Testis (tissue), 2 donors: ENCODE measurements around the gene LYL1.

ENCODE experiments used
- POLR2A ChIP-seq: fragments of 450-650 bp; IDR thresholded peaks from one replicate; pipeline ENCODE4 v1.6.1; 2017; ENCODE audit warnings: antibody characterized with exemption, mild to moderate bottlenecking, moderate library complexity
- TF ChIP-seq, protein P1 (sequence below), 3 experiments: fragments of 450-650 bp in 2 of 3; fragments of 200-600 bp in 1 of 3; sonication (generic) in 1 of 3; IDR thresholded peaks; one replicate each; pipeline ENCODE4 v1.5.1; 2016 to 2019; ENCODE audit warnings: antibody characterized with exemption in 3 of 3, mild to moderate bottlenecking in 2 of 3, moderate library complexity in 1 of 3

DNA sequence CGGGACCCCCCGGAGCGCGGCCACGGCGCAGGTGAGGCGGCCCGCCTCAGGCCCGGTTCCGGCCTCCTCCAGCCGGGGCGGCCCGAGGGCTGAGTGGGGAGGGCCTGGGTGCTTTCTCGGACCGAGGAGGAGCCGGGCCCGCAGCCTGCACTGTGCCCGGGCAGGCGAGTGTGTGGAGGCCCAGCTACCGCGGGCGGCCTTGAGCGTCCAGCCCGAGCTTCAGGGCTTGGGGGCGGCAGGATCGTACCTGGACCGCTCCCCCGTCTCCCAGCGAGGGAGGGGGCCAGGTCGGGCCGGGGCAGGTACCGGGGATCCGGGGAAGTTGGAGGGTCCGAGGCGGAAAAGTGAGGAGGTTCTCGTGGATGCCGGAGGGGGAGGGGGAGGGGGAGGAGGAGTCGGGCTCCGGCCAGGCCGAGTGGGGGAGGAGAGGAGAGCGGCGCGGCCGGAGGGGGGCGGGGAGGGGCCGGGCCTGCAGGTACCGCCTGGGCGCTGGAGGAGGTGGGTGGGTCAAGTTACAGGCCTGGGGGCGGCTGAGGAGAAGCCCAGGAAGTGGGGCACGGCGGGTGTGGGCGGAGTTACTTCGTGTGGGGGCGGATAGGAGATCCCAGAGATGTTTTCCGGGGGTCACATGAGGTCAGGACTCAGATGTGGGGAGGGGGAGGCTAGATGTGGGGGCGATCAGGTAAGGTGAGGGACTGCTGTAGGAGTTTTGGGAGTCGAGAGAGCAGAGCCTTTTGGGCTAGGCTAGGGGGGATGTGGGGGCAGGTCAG, 16.0 kb upstream of the LYL1 start:
- TF ChIP-seq, protein P1, sequence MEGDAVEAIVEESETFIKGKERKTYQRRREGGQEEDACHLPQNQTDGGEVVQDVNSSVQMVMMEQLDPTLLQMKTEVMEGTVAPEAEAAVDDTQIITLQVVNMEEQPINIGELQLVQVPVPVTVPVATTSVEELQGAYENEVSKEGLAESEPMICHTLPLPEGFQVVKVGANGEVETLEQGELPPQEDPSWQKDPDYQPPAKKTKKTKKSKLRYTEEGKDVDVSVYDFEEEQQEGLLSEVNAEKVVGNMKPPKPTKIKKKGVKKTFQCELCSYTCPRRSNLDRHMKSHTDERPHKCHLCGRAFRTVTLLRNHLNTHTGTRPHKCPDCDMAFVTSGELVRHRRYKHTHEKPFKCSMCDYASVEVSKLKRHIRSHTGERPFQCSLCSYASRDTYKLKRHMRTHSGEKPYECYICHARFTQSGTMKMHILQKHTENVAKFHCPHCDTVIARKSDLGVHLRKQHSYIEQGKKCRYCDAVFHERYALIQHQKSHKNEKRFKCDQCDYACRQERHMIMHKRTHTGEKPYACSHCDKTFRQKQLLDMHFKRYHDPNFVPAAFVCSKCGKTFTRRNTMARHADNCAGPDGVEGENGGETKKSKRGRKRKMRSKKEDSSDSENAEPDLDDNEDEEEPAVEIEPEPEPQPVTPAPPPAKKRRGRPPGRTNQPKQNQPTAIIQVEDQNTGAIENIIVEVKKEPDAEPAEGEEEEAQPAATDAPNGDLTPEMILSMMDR (IDR thresholded peaks at IDR 0.05), result no peak
- TF ChIP-seq POLR2A, result no peak
